Panc1 (cell line): ENCODE data around the gene DYNLRB1. TPM values are rescaled to one million over a fixed set of nuclear protein-coding genes. Genes with fewer than 3 reads are reported as not detected.

Experiments used
- ATAC-seq: fragments of 200-7000 bp; cut with Tn5 transposase; 2 replicates; pipeline ENCODE4 v1.9.1; 2020; ENCODE audit warnings: mild to moderate bottlenecking, moderate library complexity
- BruUV-seq: library from RNA; stranded (reverse); fragments of 400-500 nt; replicated peaks from 2 replicates; lab custom pipeline; 2021; lab: Mats Ljungman, UMichigan
- CTCF ChIA-PET: fragments of 300-600 bp; sonication (Branson Sonifier 250); formaldehyde crosslinking; loops from one replicate; lab custom pipeline; 2022; ENCODE audit warnings: antibody characterized with exemption; lab: Charles Lee
- POLR2A ChIA-PET: fragments of 300-600 bp; sonication (Branson Sonifier 250); formaldehyde crosslinking; loops from one replicate; lab custom pipeline; 2022; ENCODE audit warnings: antibody characterized with exemption; lab: Charles Lee
- DNase-seq: peaks from one replicate; pipeline ENCODE4 v3.0.0-alpha.2; 2010; ENCODE audit warnings: low read depth, low spot score
- H3K27ac ChIP-seq: 2 replicates; pipeline ENCODE4 v1.5.1; 2011; ENCODE audit warnings: mild to moderate bottlenecking, low read length, inconsistent platforms
- H3K27me3 ChIP-seq: fragments of 200-500 bp; sonication (Bioruptor generic); 2 replicates; pipeline ENCODE4 v1.6.0; 2014; ENCODE audit warnings: low read length, inconsistent platforms; ENCODE audit not compliant: control insufficient read depth, insufficient read depth
- H3K36me3 ChIP-seq: fragments of 200-500 bp; sonication (Bioruptor generic); 2 replicates; pipeline ENCODE4 v1.5.1; 2014; ENCODE audit warnings: inconsistent platforms, mild to moderate bottlenecking, low read length, moderate library complexity; ENCODE audit not compliant: control insufficient read depth, insufficient read depth
- H3K4me1 ChIP-seq: 2 replicates; pipeline ENCODE4 v1.5.1; 2011; ENCODE audit warnings: inconsistent platforms, mild to moderate bottlenecking, low read length, moderate library complexity; ENCODE audit not compliant: control insufficient read depth, insufficient read depth
- H3K4me3 ChIP-seq, 2 experiments: 2 replicates each; pipeline ENCODE4 v1.5.1; 2011 to 2012; ENCODE audit warnings: low read depth in 2 of 2, low read length in 2 of 2, mild to moderate bottlenecking in 2 of 2, inconsistent platforms in 1 of 2, moderate library complexity in 1 of 2
- H3K9me3 ChIP-seq: fragments of 200-500 bp; sonication (Bioruptor generic); 2 replicates; pipeline ENCODE4 v1.5.1; 2014; ENCODE audit warnings: low read depth, mild to moderate bottlenecking, inconsistent platforms, low read length, moderate library complexity; ENCODE audit not compliant: control insufficient read depth, insufficient read depth
- CTCF ChIP-seq: fragments of 450-650 bp; IDR thresholded peaks from 2 replicates; pipeline ENCODE4 v1.5.1; 2017; ENCODE audit warnings: mild to moderate bottlenecking
- POLR2AphosphoS5 ChIP-seq: IDR thresholded peaks from 2 replicates; pipeline ENCODE4 v1.6.1; 2012; ENCODE audit warnings: mild to moderate bottlenecking, low read depth, low read length, moderate library complexity
- REST ChIP-seq, 2 experiments: IDR thresholded peaks; 2 replicates each; pipeline ENCODE4 v1.6.1; 2011 to 2012; ENCODE audit warnings: low read depth in 2 of 2, control low read depth in 1 of 2, low read length in 1 of 2, mild to moderate bottlenecking in 1 of 2, moderate library complexity in 1 of 2; ENCODE audit not compliant: insufficient read depth in 1 of 2
- SIN3A ChIP-seq: IDR thresholded peaks from 2 replicates; pipeline ENCODE4 v1.6.1; 2012; ENCODE audit warnings: low read depth, mild to moderate bottlenecking, low read length, moderate library complexity, borderline replicate concordance; ENCODE audit not compliant: insufficient read depth
- TCF7L2 ChIP-seq: IDR thresholded peaks from 2 replicates; pipeline ENCODE4 v1.6.1; 2011; ENCODE audit warnings: mild to moderate bottlenecking, low read depth, low read length, inconsistent platforms
- in situ Hi-C: cut with HindIII; loops from 2 replicates; pipeline ENCODE4 v1.10.0; 2016; ENCODE audit warnings: low sequenced_read_pairs, low pct_unique_long_range_greater_than_20kb
- intact Hi-C: fragments of 100-400 bp; cut with micrococcal nuclease; formaldehyde crosslinking; loops from one replicate; pipeline ENCODE4 v1.10.0; 2022; ENCODE audit not compliant: unreplicated experiment
- total RNA-seq: library from RNA; stranded (reverse); gene quantifications from one replicate; pipeline ENCODE4 v1.2.1, GENCODE V29; 2021; ENCODE audit not compliant: unreplicated experiment

DYNLRB1 gene
- total RNA-seq, 1 experiment from 2014 or later = 155 TPM

- CTCF ChIA-PET = interaction anchor here (0.6 to 1.4 kb wide), 2 partner anchors 118 to 185 kb away, joined by 4 to 9 read pairs; no protein-coding TSS in a partner anchor
- H3K4me1 ChIP-seq = no peaks in the 10 kb centered on the region
- H3K27me3 ChIP-seq = no peaks in the 10 kb centered on the region
- no peak for DNase-seq
- no peak for ATAC-seq
- POLR2A ChIA-PET = no interaction called here
- no peak for TF ChIP-seq REST (IDR thresholded peaks at IDR 0.05; ENCODE audit: insufficient read depth in 1 of 2, low read depth in 2 of 2, low read length in 1 of 2)
- no peak for TF ChIP-seq CTCF
- TF ChIP-seq TCF7L2 = no peak
- no peak for TF ChIP-seq SIN3A
- no peak for TF ChIP-seq POLR2AphosphoS5
- BruUV-seq = no TSS peak
- H3K4me3 ChIP-seq = no peak overlapping the region
- in situ Hi-C loops (no loop called here), intact Hi-C loops (no loop called here)
- H3K9me3 ChIP-seq = no peaks in the 10 kb centered on the region
- H3K36me3 ChIP-seq = no peaks in the 10 kb centered on the region; the same call in 1 of the 2 replicates
- no peak overlapping the region for H3K27ac ChIP-seq
Measured at GRCh38 chr20:34579979-34580940, 64.0 kb downstream of the DYNLRB1 start.

DNA sequence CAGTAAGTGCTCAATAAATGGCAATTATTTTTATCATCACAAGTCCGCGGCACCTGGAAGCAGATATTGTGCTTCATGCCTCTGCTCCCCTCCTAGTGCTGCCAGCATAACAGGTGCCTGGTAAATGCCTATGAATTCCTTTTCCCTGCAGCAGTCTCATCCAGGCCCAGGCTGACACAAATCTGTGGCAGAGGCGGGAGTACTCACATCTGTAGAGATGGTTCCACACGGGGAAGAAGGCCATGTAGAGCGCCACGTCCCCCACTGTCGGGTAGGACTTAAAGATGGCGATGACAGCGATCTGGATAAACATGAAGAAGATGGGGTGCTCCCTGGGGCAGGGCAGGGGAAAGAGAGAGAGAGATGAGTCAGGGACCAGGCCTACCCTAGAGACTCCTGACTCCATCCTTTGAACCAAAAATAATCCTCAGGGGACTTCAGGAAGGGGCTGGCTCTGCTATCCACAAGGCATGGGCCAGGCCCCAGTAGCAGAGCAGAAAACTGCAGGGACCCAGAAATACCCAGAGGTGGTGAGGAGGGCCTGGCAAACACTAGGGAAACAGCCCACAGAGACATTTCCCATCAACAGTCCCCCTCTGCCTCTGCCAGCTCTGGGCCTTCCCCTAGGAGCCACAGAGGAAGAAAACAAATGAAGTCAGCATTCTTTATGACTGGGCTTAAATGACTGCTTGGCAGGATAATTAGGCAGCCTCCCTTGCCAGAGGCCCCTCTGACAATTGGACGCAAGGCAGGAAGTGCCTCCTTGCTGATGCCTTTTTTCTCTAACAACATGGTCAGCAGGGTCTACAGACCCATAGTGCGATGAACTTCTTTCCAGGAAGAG lies 65.3 kb downstream of the DYNLRB1 start:
- TF ChIP-seq REST (IDR thresholded peaks at IDR 0.05; ENCODE audit: insufficient read depth in 1 of 2, low read depth in 2 of 2, low read length in 1 of 2) (no peak), TCF7L2 (no peak), CTCF (no peak), POLR2AphosphoS5 (no peak), SIN3A (no peak)
- ATAC-seq (no peak), DNase-seq (no peak)
- no peak overlapping the region for H3K4me3 ChIP-seq
- H3K36me3 ChIP-seq = no peaks in the 10 kb centered on the region; the same call in 1 of the 2 replicates
- in situ Hi-C loops = no loop called here
- H3K27ac ChIP-seq = no peak overlapping the region
- H3K27me3 ChIP-seq = no peaks in the 10 kb centered on the region
- no TSS peak for BruUV-seq
- no peaks in the 10 kb centered on the region for H3K4me1 ChIP-seq
- intact Hi-C loops = no loop called here
- H3K9me3 ChIP-seq = no peaks in the 10 kb centered on the region
- ChIA-PET CTCF (no interaction called here), POLR2A (no interaction called here)
